ENCODE measurements around the gene COL9A1. TPM values are rescaled to one million over a fixed set of nuclear protein-coding genes. Genes with fewer than 3 reads are reported as not detected.

COL9A1 gene
- total RNA-seq, 1 experiment from 2014 or later: 7.8 TPM

GRCh38 chr6:70285201-70285600 lies 17.7 kb downstream of the COL9A1 start:
- Mint-ChIP-seq H3K27me3 (ENCODE audit: low read depth) (peaks cover 56% of the 10 kb centered on the region), H3K36me3 (ENCODE audit: insufficient read depth in 1 of 3, low read depth in 3 of 3) (peaks cover 0 to 6% (median 6%) of the 10 kb centered on the region in 3 experiments; a peak in 4 of 7 replicates), H3K4me1 (peaks cover 11 to 12% of the 10 kb centered on the region in 2 experiments), H3K9me3 (peaks cover 6 to 8% of the 10 kb centered on the region in 2 experiments; a peak in 4 of 5 replicates), H3K27ac (no peak overlapping the region), H3K4me3 (no peak overlapping the region)
- Histone ChIP-seq H2BK15ac (ENCODE audit: low read depth, low read length) (no peak overlapping the region), H3K27me3 (ENCODE audit: insufficient read depth, low read length) (peaks cover 10% of the 10 kb centered on the region; the same call in 1 of the 2 replicates), H4K91ac (ENCODE audit: insufficient read length, low read depth, low read length) (no peak overlapping the region), H3K27ac (ENCODE audit: insufficient read length, low read depth, low read length) (no peak overlapping the region), H3K56ac (ENCODE audit: insufficient read length, low read depth, low read length) (no peak overlapping the region), H4K5ac (ENCODE audit: insufficient read length, low read depth, low read length) (no peak overlapping the region), H3K23ac (ENCODE audit: insufficient read length, low read depth, low read length) (no peak overlapping the region), H3K4me1 (ENCODE audit: insufficient read depth, low read length) (no peaks in the 10 kb centered on the region; the same call in 1 of the 2 replicates), H2AFZ (ENCODE audit: low read length) (no peak overlapping the region), H3K79me2 (ENCODE audit: insufficient read depth, low read length) (no peaks in the 10 kb centered on the region), H4K8ac (replicated peaks; ENCODE audit: insufficient read length, low read depth, low read length) (no peak overlapping the region), H2BK12ac (ENCODE audit: insufficient read length, low read depth, low read length) (no peak overlapping the region), H3K79me1 (ENCODE audit: insufficient read depth, low read depth, low read length, poor library complexity, severe bottlenecking) (no peaks in the 10 kb centered on the region), H3K9ac (ENCODE audit: extremely low read depth, insufficient read length, low read length) (no peak overlapping the region), H2BK120ac (ENCODE audit: low read depth, low read length, poor library complexity, severe bottlenecking) (no peak overlapping the region), H2BK20ac (ENCODE audit: low read depth, low read length, poor library complexity, severe bottlenecking) (no peak overlapping the region), H2BK5ac (ENCODE audit: insufficient read length, low read length) (no peak overlapping the region), H3K23me2 (ENCODE audit: insufficient read length, low read depth, low read length, poor library complexity, severe bottlenecking) (peaks cover 9% of the 10 kb centered on the region), H3T11ph (ENCODE audit: low read length) (no peak overlapping the region), H3K4ac (ENCODE audit: low read depth, low read length) (no peak overlapping the region), H2AK5ac (ENCODE audit: insufficient read length, low read length) (no peak overlapping the region), H3K18ac (ENCODE audit: insufficient read length, low read depth, low read length) (no peak overlapping the region), H3K14ac (ENCODE audit: insufficient read depth, low read length) (no peak overlapping the region), H3K4me2 (ENCODE audit: insufficient read depth, insufficient read length, low read length) (no peak overlapping the region), H3K9me3 (ENCODE audit: control insufficient read depth, low read depth, low read length) (no peaks in the 10 kb centered on the region), H4K20me1 (ENCODE audit: control insufficient read depth, insufficient read depth, insufficient read length) (no peaks in the 10 kb centered on the region)
- WGBS (ENCODE audit: extremely low coverage, insufficient read length, low lambda C conversion rate): no CpG with 5 or more reads among the region's 4 CpGs
- no peak for TF ChIP-seq CTCF (conservative IDR thresholded peaks at IDR 0.05)
- no peak for DNase-seq

All from H9 (cell line).